NT2/D1 (cell line): ENCODE measurements around the gene LRRC4C.

ENCODE experiments used
- DNase-seq: peaks from one replicate; pipeline ENCODE4 v3.0.0-alpha.2; 2011; ENCODE audit warnings: low read depth, low spot score
- H3K27me3 ChIP-seq: 2 replicates; pipeline ENCODE4 v1.6.0; 2011; ENCODE audit warnings: mild to moderate bottlenecking; ENCODE audit not compliant: insufficient read length, insufficient read depth
- H3K36me3 ChIP-seq: 2 replicates; pipeline ENCODE4 v1.6.1; 2011; ENCODE audit warnings: mild to moderate bottlenecking, low read length, mixed read lengths; ENCODE audit not compliant: insufficient read depth, insufficient read length
- H3K4me1 ChIP-seq: 2 replicates; pipeline ENCODE4 v1.5.1; 2011; ENCODE audit not compliant: insufficient read depth, insufficient read length
- H3K4me3 ChIP-seq: 2 replicates; pipeline ENCODE4 v1.5.1; 2011; ENCODE audit warnings: low read depth; ENCODE audit not compliant: insufficient read length
- H3K9ac ChIP-seq: 2 replicates; pipeline ENCODE4 v1.6.0; 2011; ENCODE audit warnings: low read depth; ENCODE audit not compliant: insufficient read length
- H3K9me3 ChIP-seq: 2 replicates; pipeline ENCODE4 v1.5.1; 2011; ENCODE audit warnings: mild to moderate bottlenecking, low read length; ENCODE audit not compliant: insufficient read depth
- SUZ12 ChIP-seq: IDR thresholded peaks from 2 replicates; pipeline ENCODE4 v1.6.1; 2011; ENCODE audit not compliant: insufficient read length, insufficient read depth; ENCODE audit errors: extremely low read depth
- YY1 ChIP-seq: IDR thresholded peaks from 2 replicates; pipeline ENCODE4 v1.6.1; 2011; ENCODE audit not compliant: insufficient read length, insufficient read depth
- ZNF274 ChIP-seq: IDR thresholded peaks from 2 replicates; pipeline ENCODE4 v1.6.1; 2011; ENCODE audit warnings: mild to moderate bottlenecking, low read depth, low read length

Gene LRRC4C

DNA sequence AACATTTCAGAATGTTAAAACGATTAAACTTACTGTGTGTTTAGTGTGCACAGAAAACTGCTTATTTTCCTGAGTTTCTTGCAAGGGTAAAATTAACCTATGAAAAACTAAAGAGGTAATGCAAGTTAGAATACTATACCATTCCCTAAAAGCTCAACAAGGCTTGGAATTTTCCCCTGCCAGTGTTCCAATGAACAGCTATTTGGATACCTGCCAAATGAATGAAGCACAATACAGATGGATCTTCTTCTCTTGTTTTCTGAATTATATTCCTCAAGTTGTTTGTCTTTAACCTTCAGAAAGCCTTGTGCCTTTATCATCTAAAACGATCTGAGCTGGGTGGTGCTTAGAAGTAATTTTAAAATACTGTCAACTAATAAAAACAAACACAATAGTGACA lies 204.5 kb downstream of the LRRC4C start:
- H3K4me3 ChIP-seq: no peak overlapping the region
- no peak overlapping the region for H3K9ac ChIP-seq
- H3K4me1 ChIP-seq: no peaks in the 10 kb centered on the region
- H3K27me3 ChIP-seq: no peaks in the 10 kb centered on the region
- no peak for TF ChIP-seq SUZ12
- no peak for TF ChIP-seq YY1
- no peak for TF ChIP-seq ZNF274
- DNase-seq: no peak
- no peaks in the 10 kb centered on the region for H3K9me3 ChIP-seq
- H3K36me3 ChIP-seq: no peaks in the 10 kb centered on the region

DNA sequence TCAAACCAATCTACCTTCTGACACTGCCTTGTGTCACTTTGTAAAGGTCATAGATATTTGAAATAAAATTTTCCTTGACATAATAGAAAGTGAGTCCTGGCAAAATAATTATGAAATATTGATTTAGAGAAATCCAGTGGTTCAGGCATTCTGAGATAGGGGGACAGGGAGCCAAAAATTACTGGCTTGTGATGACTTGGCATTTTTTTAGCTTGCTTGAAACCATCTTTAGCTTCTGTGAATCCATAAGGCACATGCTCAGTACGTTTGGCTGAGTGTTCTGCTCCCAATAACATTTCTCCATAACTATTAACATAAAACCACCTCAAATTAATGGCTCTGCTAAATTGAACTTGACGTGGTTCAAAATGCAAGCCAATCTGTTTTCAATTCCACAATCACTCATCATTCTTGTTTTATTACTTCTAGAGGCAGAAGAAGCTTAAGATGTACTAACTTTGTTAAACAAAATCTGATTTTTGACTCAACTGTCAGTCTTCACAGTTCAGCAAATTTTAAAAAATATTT lies 209.0 kb downstream of the LRRC4C start:
- Histone ChIP-seq H3K9me3 (no peaks in the 10 kb centered on the region), H3K4me1 (no peaks in the 10 kb centered on the region), H3K9ac (no peak overlapping the region), H3K27me3 (no peaks in the 10 kb centered on the region), H3K4me3 (no peak overlapping the region), H3K36me3 (no peaks in the 10 kb centered on the region)
- DNase-seq: no peak
- TF ChIP-seq ZNF274 (no peak), YY1 (no peak), SUZ12 (no peak)

DNA sequence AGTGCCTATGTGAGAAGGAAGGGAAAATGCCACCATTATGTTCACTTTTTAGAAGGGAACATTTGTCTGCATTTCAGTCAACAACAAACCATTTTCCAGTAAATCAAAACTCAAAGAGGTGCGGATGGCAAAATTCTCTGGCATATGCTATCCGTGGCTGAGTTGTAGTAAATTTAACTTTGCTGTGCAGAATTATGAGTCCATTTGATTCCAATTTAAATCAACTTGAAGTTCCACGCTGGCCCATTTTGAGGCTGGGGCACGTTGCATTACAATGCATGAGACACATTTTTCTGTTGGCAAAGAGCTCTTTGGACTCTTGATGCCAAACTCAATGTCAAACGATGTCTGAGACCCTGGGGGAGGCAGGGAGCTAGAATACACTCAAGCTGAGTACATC lies 211.8 kb downstream of the LRRC4C start:
- DNase-seq: no peak
- H3K9ac ChIP-seq: no peak overlapping the region
- no peak overlapping the region for H3K4me3 ChIP-seq
- no peaks in the 10 kb centered on the region for H3K9me3 ChIP-seq
- no peak for TF ChIP-seq ZNF274
- no peak for TF ChIP-seq YY1
- TF ChIP-seq SUZ12: no peak
- H3K27me3 ChIP-seq: no peaks in the 10 kb centered on the region
- H3K36me3 ChIP-seq: no peaks in the 10 kb centered on the region
- no peaks in the 10 kb centered on the region for H3K4me1 ChIP-seq

DNA sequence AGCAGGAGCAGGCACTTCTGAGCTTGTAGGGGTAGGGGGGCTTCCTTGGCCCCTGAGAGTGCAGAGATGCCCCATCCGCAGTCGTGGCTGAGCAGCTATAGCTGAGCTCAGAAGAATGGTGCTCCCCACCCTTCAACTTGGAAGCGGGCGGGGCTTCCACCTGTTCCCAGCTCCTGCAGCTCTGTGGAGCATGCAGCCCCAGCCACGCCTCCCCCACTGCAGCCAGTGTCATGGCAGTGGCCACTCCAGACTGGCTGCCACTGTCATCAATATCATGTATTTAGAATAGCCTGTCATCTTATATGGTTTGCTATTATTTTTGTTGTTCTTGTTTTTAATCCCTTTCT lies 213.1 kb downstream of the LRRC4C start:
- Histone ChIP-seq H3K9ac (no peak overlapping the region), H3K36me3 (no peaks in the 10 kb centered on the region), H3K9me3 (no peaks in the 10 kb centered on the region), H3K27me3 (no peaks in the 10 kb centered on the region), H3K4me3 (no peak overlapping the region), H3K4me1 (no peaks in the 10 kb centered on the region)
- DNase-seq: no peak
- TF ChIP-seq YY1: no peak
- TF ChIP-seq ZNF274: no peak
- no peak for TF ChIP-seq SUZ12

DNA sequence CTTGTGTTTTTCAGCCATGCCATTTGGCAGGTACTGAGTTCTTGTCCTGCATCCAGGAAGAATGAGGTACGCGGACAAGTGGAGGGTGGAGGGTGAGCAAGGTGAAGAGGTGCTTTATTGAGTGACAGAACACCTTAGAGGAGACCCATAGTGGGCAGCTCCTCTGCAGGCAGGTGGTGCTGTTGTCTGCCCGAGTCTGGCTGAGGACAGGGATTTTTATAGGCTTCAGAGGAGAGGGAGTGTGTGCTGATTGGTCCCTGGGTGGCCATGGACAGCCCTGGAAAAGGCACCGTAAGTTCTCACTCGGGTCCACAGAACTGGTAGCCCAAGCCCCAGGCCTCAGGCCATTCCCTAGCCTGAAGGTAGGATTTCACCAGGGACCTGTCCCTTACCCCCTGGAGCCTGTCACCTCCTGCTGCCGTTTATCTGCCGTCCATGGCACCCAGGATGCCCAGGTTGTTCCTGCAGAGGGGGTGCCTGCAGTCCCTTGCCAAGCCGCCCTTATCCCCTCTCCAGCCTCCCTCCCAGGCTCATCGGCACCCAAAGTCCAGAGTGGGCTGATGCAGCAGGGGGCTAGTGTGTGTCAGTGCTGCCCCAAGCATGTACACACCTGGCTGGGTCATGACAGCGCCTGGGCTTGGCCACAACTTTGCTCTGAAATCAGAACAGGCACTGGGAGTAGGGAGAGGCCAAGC lies 213.6 kb downstream of the LRRC4C start:
- H3K4me1 ChIP-seq: no peaks in the 10 kb centered on the region
- no peaks in the 10 kb centered on the region for H3K36me3 ChIP-seq
- H3K4me3 ChIP-seq: no peak overlapping the region
- no peaks in the 10 kb centered on the region for H3K27me3 ChIP-seq
- TF ChIP-seq SUZ12 (no peak), YY1 (no peak), ZNF274 (no peak)
- no peak for DNase-seq
- no peaks in the 10 kb centered on the region for H3K9me3 ChIP-seq
- H3K9ac ChIP-seq: no peak overlapping the region

DNA sequence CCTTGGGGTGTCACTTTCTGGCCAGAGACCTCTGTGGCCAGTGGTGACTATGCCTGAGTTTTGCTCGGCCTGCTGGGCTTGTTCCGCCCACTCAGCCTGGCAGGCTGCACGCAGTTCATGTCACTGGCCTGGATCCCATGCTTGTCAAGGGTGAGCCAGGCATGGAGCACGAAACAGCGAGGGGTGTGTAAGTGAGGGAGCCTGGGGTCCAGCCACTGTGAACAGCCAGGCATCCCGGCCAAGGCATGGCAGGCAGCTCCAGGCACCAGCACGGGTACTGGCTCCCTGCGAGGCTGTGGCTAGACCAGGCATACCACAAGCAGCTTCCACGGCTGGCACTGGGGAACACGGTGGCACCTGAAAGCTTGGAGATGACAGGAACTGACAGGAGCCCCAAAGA lies 214.3 kb downstream of the LRRC4C start:
- TF ChIP-seq YY1 (no peak), ZNF274 (no peak), SUZ12 (no peak)
- H3K9ac ChIP-seq: no peak overlapping the region
- no peaks in the 10 kb centered on the region for H3K36me3 ChIP-seq
- no peaks in the 10 kb centered on the region for H3K4me1 ChIP-seq
- H3K9me3 ChIP-seq: no peaks in the 10 kb centered on the region
- H3K4me3 ChIP-seq: no peak overlapping the region
- H3K27me3 ChIP-seq: no peaks in the 10 kb centered on the region
- DNase-seq: no peak

DNA sequence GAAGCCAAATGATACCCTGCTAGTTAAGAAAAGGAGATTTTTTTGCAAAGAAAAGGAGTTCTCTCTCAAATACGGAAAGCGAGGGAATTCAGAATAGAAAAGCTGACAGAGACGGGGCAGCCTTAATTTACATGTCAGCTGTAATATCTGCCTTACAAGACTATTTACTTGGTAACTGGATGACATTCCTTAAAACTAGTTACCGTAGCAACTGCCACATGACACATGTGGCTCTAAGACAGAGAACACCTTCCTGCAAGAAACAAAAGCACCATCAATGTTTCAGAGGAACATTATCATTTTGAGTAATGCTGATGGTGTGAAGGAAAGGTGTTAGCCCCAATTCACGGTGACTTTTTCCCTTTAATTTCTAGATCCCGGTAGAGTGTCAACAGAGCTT lies 222.1 kb downstream of the LRRC4C start:
- H3K27me3 ChIP-seq: no peaks in the 10 kb centered on the region
- no peak for TF ChIP-seq YY1
- TF ChIP-seq ZNF274: no peak
- TF ChIP-seq SUZ12: no peak
- no peaks in the 10 kb centered on the region for H3K4me1 ChIP-seq
- DNase-seq: no peak
- H3K9ac ChIP-seq: no peak overlapping the region
- H3K4me3 ChIP-seq: no peak overlapping the region
- H3K36me3 ChIP-seq: no peaks in the 10 kb centered on the region
- H3K9me3 ChIP-seq: no peaks in the 10 kb centered on the region

DNA sequence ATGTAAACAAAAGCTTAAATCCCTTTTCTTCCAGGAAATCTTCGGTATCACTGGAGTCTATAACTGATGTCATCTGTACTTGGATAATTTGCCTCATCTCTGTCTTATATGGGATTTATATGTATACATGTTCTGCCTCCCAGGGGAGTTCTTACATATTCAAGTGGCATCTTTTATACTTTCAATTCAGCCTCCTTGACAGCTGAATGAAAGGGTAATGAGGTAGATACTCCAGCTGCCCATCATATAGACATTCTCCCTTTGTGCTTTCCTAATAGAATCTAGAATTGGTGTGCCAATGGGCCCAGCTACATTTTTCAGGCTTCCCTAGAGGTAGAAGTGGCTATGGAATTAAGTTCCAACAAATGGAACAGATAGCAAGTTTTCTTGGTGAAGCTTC lies 223.8 kb downstream of the LRRC4C start:
- Histone ChIP-seq H3K4me3 (no peak overlapping the region), H3K9me3 (no peaks in the 10 kb centered on the region), H3K27me3 (no peaks in the 10 kb centered on the region), H3K36me3 (no peaks in the 10 kb centered on the region), H3K9ac (no peak overlapping the region), H3K4me1 (no peaks in the 10 kb centered on the region)
- TF ChIP-seq YY1: no peak
- no peak for TF ChIP-seq SUZ12
- TF ChIP-seq ZNF274: no peak
- no peak for DNase-seq
